ENCODE measurements around the gene C1orf21.

DNA sequence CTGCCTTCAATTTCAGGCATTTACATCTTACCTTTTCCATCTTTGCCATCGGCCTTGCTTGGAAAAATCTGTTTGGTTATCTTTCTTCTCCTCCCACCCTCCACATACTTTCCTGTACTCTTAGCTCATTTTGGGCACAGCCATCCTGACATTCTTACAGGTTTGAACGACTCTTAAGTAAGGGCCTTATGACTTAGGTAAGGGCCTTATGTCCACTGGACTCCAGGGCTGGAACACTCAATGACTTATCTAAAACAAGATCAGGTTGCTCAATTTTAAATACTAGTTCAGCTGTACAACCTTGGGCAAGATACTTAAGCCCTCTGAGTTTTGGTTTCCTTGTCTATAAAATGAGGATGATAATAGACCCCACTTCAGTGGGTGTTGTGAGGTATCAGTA is 40.9 kb downstream of the C1orf21 start:
- TF ChIP-seq CTCF (IDR thresholded peaks at IDR 0.05) (no peak), POLR2A (IDR thresholded peaks at IDR 0.05) (no peak)
